Ramos (cell line): ENCODE data around the gene ARID3C.

Experiments used
- in situ Hi-C: fragments of 300-500 bp; cut with MboI; formaldehyde crosslinking; loops from one replicate; pipeline ENCODE4 v1.14.3; 2022; ENCODE audit warnings: low sequenced_read_pairs; ENCODE audit not compliant: unreplicated experiment

Gene ARID3C

DNA sequence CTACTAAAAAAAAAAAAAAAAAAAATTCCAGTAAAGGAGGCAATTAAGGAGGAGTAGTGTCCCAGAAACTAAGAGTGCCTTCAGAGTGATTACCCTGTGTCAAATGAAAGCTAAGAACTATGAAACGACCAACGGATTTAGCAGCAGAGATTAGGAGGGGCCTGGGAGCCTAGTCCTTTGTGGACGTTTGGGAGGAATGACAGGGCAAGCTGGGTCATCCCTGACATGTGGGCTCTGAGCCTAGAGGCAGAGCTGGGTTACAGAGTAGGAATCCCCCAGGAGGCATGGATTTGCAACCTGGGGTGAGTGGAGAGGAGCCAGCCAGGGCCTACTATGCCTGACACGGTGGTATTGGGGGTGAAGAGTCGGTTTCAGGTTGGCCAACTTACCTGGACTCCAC, 4.3 kb upstream of the ARID3C start:
- in situ Hi-C loops: no loop called here

GRCh38 chr9:34630402-34631154, 1.7 kb upstream of the ARID3C start:
- in situ Hi-C loops: no loop called here

- in situ Hi-C loops: no loop called here
Observed at GRCh38 chr9:34629491-34629808, 584 bp upstream of the ARID3C start.

GRCh38 chr9:34627716-34628655, 880 bp downstream of the ARID3C start:
- in situ Hi-C loops: no loop called here

- in situ Hi-C loops: no loop called here
Observed at GRCh38 chr9:34625186-34625486, 3.7 kb downstream of the ARID3C start.

DNA sequence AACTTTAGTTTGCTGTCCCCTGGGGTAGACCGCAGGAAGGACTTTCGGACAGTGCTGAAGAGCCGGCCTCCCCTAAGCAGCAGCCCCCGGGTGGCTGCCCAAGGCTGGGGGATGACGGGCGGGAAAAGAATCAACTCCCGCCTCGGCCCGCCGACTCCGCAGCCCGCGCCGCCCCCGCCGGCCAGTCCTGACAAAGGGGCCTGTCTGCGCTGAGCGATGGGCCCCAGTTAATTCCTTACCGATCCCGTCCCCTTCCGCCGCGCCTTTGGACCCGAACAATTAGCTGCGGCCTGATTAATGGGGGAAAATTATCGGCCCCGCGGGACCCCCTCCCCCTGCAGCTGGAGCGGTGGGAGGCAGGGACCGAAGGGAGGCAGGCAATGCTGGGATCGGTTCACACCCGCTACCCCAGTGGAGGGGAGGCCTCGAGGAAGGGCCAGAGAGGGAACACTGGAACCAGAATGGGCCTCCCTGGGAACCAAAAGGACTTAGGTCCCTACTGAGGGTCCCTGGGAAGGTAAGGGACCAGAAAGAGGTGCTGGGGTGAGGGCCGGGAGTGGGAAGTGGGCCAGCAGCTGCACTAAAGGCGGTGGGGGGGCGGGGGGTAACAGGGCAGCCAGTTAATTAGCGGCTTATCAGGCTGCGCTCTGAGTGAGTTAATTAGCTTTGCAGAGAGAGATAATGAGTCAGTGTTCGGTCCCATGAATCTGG, 4.2 kb downstream of the ARID3C start:
- in situ Hi-C loops: no loop called here

GRCh38 chr9:34623374-34624235, 5.3 kb downstream of the ARID3C start:
- in situ Hi-C loops: no loop called here

GRCh38 chr9:34620061-34620994, 8.5 kb downstream of the ARID3C start, which contains the start of gene DCTN3:
TSS of gene DCTN3 (minus strand) at chr9:34620495. CDS start at chr9:34620464, 31 bp downstream.
- in situ Hi-C loops: no loop called here

DNA sequence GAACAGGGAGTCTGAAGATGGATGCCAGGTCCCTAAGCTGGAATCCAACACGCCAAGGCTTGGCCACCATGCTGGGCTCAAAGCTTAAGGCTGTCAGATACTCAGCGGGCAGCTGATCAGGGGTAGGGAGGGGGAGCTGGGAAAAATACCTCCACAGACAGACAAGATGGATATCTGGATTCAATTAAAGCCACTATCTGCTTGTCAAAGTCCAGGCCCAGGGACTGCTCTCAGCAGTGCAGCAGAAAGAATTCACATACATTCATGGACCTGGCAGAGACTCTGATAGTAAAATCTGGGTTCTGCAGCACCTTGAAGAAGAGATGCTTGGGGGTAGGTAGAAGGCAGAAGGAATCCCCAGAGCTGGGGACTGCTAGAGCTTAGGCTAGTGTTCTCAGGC, 13.7 kb downstream of the ARID3C start:
- in situ Hi-C loops: no loop called here

DNA sequence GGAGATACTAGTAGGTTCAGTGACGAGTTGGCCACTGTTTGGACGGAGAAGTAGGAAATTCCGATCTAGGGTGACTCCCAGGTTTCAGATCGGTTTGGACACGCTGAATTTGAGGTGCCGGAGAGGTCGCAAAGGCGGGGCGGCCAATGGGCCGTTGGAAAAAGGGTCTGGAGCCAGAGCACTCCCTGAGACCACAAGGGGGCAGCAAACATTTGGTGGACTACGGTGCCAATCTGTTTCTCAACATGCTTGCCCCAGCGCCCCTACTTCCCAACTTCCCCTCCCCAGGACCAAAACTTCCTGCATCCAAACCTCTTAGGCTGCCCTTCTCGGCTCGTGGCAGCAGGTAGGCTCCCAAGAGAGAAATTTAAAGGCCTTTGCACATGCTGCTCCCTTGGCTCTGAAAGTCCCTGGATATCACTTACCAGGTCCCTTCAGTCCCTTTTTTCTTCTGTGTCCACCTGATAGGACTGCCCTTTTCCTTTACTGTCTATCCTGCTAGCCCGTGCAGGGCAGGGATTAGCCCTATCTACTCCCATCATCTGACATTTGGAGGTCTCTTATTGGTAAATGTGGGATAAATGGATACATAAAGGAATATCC, 16.0 kb downstream of the ARID3C start:
- in situ Hi-C loops: no loop called here

DNA sequence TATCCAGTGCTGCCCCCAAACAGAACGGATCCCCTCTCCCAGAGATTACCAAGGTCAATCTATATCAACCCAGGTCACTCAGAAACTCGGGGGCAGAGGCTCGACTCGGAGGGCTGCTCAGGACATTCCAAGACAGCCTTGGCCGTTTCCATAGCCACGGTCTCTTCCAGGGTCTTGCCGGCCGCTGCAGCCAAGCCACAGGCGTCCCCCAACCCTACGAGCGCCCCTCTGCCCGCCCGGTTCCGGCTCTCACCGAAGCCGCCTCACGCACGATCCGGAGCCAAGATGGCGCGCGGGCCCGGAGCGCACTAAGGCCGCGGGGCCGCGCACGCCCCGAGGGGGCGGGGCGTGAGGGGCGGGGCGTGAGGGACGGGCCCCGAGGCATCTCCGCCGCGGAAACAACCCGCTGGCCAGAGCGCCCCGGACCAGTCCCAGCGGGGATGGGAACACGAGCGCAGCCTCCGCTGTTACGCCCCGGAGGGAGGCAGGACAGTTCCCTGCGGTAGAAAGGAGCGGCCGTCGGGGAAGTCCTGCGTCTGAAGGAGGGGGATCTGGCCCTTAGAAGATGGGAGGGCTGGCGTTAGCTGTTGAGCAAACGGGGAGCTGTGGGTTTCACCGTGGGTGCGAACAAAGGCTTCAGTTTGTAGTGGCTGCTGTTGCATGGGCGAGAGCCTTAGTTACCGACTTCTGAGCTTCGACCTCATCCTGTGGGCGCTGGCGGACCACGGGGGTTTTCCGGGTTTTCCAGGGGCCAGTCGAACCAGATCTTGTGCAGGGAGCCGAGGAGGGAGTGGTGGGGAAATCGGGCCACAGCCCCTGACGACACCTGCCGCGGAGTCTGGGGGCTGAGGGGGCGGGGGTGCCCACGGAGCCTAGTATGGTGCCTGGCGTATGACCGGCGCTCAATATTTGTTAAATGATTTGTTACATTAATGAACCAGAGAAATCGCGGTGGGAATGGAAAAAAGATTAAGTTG, 16.8 kb downstream of the ARID3C start, which contains the start of gene RPP25L:
TSS of gene RPP25L (minus strand) at position 287 of the 977 bp plus-strand sequence. CDS start 801 bp downstream, outside the sequence.
- in situ Hi-C loops: no loop called here

GRCh38 chr9:34611251-34611810, 17.5 kb downstream of the ARID3C start:
- in situ Hi-C loops: no loop called here

DNA sequence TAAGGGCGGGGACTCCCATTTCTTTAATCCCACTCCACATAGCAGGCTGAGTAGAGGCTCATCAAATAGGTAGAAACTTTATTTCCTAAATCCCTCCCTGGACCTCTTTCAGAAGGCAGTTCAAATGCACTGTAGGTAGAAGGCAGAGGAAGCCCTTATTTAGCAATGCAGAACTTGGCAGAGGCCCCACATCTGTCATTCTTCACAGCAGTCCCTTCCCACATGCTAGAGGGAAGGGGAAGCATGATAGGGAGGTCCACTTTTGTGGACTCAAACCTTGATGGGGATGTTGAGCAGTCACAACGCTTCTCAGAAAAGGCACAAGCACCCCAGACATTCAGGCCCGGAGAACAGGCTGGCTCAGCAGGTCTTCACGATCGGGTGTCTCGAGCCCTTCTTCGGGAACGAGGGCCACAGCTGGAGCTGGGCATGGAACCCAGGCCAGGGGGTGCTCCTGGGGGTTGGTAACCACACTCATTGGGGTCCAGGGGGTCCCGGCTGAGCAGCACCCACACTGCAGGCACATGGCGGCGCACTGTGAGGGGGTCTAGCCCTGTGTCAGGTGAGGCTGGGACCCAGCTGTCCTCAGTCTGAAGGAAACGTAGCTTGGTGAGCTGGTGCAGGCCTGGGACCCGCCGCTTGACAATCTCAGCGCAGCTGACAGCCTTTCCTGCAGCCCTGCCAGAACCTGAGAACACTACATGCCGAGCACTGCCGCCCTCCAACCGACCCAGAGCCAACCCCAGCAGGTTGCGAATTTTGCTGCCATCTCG, 18.2 kb downstream of the ARID3C start:
- in situ Hi-C loops: no loop called here

- in situ Hi-C loops: no loop called here
Observed at GRCh38 chr9:34607331-34607730, 21.5 kb downstream of the ARID3C start.

DNA sequence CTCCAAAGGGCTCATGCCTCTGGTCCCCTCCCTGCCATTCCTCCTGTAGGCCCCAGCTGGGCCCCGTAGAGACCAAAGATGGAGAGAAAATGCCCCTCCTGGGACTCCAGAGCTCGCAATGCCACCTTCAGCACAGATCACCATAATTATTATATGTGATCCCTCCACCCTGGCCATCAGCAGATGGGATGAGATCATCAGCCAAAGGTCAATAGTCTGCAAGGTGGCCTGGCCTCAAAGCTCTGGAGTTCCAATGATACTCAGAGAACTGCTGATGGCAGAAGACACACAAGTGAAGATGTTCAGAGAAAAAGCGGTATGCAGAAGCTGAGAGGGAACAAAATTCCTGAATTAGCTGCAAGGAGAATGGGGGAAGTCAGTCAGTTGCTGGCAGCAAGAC, 22.0 kb downstream of the ARID3C start:
- in situ Hi-C loops: no loop called here

DNA sequence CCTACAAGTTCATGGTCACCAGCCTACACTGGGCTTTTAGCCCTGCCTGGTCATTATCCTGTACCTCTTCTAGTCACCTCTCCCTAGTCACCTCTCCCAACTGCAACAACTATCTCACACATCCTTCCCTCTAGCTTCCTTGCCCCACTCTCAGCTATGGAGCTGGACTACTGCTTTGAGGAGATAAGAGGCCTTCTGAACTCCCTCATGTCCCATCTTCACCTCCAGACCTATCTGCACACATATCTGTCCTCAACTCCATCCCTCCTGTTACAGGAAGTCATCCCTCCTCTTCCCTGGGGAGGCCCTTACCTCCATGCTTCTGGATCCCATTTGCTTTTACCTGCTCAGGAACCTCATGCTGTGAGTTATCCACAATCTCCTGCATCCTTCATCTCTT, 22.7 kb downstream of the ARID3C start:
- in situ Hi-C loops: no loop called here
